Measurements from ENCODE around the gene LSM10. TPM values are rescaled to one million over a fixed set of nuclear protein-coding genes. Genes with fewer than 3 reads are reported as not detected.

LSM10 gene
- total RNA-seq, 4 donors from 2014 or later: 21.0 to 32.2 (median 27.0) TPM

DNA sequence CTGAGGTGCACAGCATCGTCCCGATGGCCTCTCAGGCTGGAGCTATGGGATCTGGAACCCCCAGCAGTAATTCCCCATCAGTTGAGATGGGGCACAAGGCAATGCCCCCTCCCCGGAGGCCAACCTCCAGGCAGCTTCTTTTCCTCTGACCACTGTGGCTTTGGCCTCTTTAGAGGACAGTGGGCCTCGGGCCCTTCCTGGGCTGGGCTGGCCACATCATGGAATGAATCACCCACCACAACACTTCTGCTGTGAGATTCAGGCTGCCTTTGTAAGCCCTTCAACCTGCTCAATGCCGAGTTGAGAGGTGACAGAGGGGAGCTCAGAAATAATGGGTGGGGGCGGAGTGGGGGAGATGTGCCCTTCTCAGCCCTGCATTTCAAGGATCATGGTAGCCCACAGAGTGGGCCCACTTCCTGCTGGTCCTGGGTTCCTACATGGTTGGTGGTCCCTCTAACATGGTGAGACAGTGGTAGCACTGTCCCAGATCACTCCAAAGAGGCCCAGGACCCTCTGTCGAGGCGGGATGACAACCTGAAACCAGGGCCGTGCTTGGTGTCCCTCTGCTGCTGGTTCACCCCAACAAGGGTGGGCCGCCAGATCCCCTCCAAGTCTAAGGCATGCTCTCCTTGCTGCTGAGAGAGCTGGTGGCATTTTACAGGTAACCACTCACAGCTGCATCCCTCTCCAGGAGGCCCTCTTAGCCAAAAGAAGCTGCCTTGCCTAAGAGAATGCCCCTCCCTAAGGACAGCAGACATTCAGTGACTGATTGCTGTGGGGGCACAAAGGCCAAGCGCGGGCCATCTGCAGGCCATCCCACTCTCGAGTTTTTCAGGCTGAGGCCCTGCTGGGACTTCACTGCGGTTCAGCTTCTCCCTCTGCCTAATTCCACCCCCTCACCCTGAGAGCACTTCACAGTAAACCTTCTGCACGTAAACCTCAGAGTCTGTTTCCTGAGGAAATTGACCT is 44.5 kb downstream of the LSM10 start:
- H3K4me3 ChIP-seq (ENCODE audit: low read depth, poor library complexity, severe bottlenecking): no peak overlapping the region
- 79 to 85% methylated on average over 11 to 14 of the region's 15 CpGs for WGBS, 2 donors
- no peak for DNase-seq (ENCODE audit: low spot score in 2 of 2)
- intact Hi-C loops (cut with DNase I; ENCODE audit: low total_unique reads): no loop called here
- TF ChIP-seq, protein P1, sequence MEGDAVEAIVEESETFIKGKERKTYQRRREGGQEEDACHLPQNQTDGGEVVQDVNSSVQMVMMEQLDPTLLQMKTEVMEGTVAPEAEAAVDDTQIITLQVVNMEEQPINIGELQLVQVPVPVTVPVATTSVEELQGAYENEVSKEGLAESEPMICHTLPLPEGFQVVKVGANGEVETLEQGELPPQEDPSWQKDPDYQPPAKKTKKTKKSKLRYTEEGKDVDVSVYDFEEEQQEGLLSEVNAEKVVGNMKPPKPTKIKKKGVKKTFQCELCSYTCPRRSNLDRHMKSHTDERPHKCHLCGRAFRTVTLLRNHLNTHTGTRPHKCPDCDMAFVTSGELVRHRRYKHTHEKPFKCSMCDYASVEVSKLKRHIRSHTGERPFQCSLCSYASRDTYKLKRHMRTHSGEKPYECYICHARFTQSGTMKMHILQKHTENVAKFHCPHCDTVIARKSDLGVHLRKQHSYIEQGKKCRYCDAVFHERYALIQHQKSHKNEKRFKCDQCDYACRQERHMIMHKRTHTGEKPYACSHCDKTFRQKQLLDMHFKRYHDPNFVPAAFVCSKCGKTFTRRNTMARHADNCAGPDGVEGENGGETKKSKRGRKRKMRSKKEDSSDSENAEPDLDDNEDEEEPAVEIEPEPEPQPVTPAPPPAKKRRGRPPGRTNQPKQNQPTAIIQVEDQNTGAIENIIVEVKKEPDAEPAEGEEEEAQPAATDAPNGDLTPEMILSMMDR (IDR thresholded peaks at IDR 0.05): no peak
- TF ChIP-seq POLR2A (IDR thresholded peaks at IDR 0.05): no peak

DNA sequence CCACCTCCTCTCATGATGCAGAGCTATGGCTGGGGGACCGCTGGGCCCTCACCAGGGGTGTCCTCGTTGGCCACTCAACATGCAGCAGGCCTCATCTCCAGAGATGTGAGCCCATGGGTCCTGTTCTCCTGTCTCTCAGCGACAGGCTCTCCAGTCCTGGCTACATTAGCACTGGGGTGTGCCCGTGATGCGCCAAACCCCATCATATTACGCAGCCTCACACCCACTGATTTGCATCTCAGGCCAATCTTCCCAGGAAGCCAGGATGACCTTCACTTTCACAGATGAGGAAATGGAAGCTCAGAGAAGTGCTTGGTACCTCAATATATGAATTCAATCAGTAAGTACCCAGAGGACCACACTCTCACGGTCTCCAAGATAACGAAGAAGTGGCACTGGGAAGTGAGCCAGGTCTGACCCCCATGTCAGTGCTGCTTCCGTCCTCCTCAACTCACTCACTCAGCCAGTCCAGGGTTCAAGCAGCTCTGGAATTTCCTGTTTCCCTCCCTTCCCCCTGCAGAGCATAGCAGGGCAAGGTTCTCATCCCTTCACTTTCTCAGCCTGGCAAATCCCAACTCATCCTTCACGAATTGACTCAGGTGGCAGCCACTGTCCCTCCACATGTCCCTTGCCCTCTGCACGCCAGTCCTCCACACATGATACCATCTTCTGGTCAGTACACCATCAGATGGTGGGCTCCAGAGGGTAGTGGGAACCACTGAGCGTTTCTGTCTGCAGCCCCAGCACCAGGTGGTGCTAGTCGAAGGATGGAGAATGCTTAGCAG is 45.4 kb downstream of the LSM10 start:
- WGBS, 2 donors: 80 to 82% methylated on average over 13 of the region's 13 CpGs
- DNase-seq (ENCODE audit: low spot score in 2 of 2): no peak
- no peak for TF ChIP-seq POLR2A (IDR thresholded peaks at IDR 0.05)
- TF ChIP-seq, protein P1 (IDR thresholded peaks at IDR 0.05): no peak
- H3K4me3 ChIP-seq (ENCODE audit: low read depth, poor library complexity, severe bottlenecking): no peak overlapping the region
- intact Hi-C loops (cut with DNase I; ENCODE audit: low total_unique reads): no loop called here

DNA sequence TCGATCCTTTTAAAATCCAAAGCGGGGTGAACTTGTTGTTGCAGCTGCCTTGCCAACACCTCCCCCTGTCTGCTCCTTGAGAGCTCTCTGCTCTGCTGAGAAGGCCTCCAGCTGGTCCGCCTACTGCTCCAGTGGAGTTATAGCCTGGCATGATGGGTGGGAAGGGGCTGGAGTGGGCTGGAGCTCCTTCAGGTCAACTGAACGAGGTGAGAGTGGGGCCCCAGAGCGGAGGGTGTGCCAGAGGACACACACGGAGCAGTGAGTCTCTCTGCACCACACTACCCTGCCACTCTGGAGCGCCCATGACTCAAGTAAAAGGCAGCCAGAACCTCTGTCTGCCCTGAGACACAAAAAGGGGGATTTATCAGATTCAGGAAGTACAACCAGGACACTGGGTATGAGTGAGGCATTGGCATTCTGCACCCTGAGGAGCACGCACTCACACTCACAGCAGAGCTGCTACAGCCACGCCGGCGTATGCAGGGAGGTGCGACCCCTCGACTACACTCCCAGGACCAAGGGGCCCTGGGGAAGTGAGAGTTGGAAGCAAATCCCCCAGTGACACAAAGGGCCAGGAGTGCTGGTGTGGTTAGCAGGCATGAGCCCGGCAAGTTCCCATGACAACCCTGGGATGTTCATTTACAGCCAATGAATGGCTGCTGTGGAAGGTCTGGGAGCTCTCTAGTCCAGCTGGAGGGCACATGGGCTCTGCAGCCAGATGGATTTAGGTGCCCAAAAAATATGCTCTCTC is 46.3 kb downstream of the LSM10 start:
- DNase-seq (ENCODE audit: low spot score in 2 of 2): no peak
- WGBS, 2 donors: 46 to 63% methylated on average over 14 of the region's 14 CpGs
- intact Hi-C loops (cut with DNase I; ENCODE audit: low total_unique reads): no loop called here
- H3K4me3 ChIP-seq (ENCODE audit: low read depth, poor library complexity, severe bottlenecking): no peak overlapping the region
- TF ChIP-seq, protein P1 (IDR thresholded peaks at IDR 0.05): no peak
- no peak for TF ChIP-seq POLR2A (IDR thresholded peaks at IDR 0.05)

DNA sequence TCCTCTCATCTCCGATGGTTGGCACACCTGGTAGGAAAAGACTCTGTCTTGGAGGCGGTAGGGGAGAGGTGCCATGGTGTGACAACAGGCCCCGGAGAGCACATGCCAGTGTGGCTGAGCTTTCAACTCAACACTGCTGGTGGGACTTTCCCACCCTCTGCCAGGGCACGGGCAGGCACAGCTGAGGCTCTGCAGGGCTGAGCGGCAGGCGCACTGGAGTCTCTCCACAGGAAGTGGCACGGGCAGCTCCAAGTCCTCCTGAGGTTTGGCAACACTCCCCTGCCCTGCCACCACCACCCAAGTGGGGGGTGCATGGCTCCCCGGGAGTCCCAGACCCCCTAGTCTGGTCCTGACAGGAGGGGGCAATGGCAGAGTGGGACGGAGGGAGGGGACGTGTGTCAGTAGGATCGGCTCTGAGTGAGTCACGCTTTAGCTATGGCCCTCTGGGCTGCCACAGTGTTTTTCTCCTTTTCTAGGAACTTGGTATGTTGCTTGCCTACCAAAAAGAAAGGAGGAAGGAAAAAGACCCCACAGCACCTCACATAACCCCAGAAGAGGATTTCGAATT is 47.0 kb downstream of the LSM10 start:
- no peak overlapping the region for H3K4me3 ChIP-seq (ENCODE audit: low read depth, poor library complexity, severe bottlenecking)
- TF ChIP-seq, protein P1 (IDR thresholded peaks at IDR 0.05): no peak
- TF ChIP-seq POLR2A (IDR thresholded peaks at IDR 0.05): no peak
- WGBS, 2 donors: 13 to 26% methylated on average over 9 to 13 of the region's 13 CpGs
- DNase-seq (ENCODE audit: low spot score in 2 of 2): peak in 1 of 2 donors; percentile 49
- intact Hi-C loops (cut with DNase I; ENCODE audit: low total_unique reads): no loop called here

DNA sequence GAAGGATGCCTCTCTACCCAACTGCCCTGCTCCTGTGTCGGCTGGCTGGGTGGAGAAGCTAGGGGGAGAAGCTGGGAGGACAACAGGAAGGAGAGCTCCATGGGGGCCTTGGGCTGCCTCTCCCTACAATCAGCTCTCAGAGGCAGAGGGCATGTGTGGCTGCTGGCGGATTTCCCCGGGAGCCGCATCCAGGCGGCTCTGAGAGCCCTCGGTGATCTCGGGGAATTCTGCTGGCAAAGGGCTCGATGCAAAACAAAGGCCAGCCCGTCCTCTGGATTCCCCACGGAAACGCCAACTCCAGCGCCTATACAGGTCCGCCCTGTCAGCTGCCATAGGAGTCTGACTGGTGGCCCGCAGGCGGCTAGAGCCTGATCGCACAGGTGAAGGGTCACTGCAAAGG is 47.9 kb downstream of the LSM10 start:
- intact Hi-C loops (cut with DNase I; ENCODE audit: low total_unique reads): no loop called here
- no peak for TF ChIP-seq POLR2A (IDR thresholded peaks at IDR 0.05)
- TF ChIP-seq, protein P1 (IDR thresholded peaks at IDR 0.05): no peak
- WGBS, 2 donors: 18 to 38% methylated on average over 8 to 9 of the region's 16 CpGs
- H3K4me3 ChIP-seq (ENCODE audit: low read depth, poor library complexity, severe bottlenecking): no peak overlapping the region
- peak in 1 of 2 donors; percentile 30 for DNase-seq (ENCODE audit: low spot score in 2 of 2)

Data from lower leg skin (tissue), 4 donors.